ENCODE data around the gene ZNF468.
"Not testable (repeated sequence)": the region's sequence is repeated elsewhere in the genome, so short reads cannot be mapped to it uniquely, and the experiment has no call there.

- not testable (repeated sequence) for TF ChIP-seq CTCF (IDR thresholded peaks at IDR 0.05); EZH2 (IDR thresholded peaks at IDR 0.05; ENCODE audit: borderline replicate concordance, insufficient read depth, low read depth, low read length, poor library complexity, severe bottlenecking)
Observed at GRCh38 chr19:52829866-52830265, 27.6 kb downstream of the ZNF468 start.
